ENCODE measurements around the gene RBM19. TPM values are rescaled to one million over a fixed set of nuclear protein-coding genes. Genes with fewer than 3 reads are reported as not detected.

The RBM19 gene
- total RNA-seq, 1 experiment from 2014 or later, result 47.2 TPM

DNA sequence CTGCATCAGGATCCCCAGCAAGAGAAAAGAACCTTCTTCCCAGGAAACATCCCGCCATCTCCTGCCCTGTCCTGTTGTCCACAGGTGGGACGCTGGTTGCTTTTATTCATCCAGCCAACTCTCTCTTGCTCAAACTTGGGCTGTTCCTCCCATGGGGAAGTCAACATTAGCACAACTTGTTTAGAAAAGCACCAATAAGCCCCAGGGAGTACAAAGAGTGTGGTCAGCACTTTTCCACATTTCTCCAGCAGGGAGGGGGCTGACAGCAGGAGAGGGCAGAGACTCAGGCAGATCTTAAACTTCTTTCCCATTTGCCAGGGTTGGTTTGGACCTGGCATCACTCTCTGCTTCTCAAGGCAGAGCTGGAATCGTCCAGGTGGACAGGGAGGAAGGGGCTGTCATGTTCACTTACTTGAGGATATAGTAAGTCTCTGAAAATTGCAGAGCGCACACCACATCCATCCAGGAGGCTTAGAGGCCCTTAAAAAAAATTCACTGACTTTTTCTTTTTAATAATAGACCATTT, 74.9 kb downstream of the RBM19 start:
- CTCF ChIA-PET, result no interaction called here
- no peak overlapping the region for H3K27ac Mint-ChIP-seq (ENCODE audit: unreplicated experiment)
- no TSS peak for BruUV-seq (replicated peaks)

DNA sequence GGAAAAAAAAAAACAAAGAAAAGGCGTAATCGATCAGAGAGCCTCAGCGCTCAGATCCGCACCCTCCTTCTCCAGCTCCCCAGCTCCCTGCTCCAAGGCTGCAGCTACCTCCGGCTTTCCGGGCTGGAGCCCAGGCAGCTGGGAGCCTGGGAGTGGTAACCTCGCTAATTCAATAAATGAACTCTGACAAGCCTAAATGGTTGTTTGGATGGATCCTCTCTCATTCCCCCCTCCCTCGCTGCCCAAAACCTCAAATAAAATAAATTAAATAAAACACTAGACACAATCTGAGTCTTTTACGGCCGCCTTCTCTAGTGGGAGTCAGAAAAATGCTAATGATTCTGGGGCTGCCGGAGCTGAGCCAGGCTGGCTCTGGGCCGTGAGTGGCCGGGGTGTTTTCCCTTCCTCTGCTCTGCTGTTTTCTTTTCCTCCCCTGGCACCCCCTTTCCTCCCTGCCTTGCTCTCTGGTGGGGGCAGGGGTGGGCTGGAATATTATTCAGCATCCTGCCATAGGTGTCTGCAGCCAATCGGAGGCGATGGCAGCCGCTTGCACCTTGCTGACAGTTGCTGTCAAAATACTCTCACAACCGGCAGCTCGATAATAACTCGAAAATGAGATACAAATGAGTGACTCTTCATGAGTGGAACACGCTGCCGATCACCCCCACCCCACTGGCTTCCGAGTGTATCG, 76.1 kb downstream of the RBM19 start:
- no TSS peak for BruUV-seq (replicated peaks)
- H3K36me3 Mint-ChIP-seq (ENCODE audit: insufficient read depth, unreplicated experiment), result no peaks in the 10 kb centered on the region
- H3K9me3 Mint-ChIP-seq (ENCODE audit: low read depth, unreplicated experiment), result no peaks in the 10 kb centered on the region
- no peak for DNase-seq
- CTCF ChIA-PET, result no interaction called here
- H3K27ac Mint-ChIP-seq (ENCODE audit: unreplicated experiment), result no peak overlapping the region
- H3K4me1 Mint-ChIP-seq (ENCODE audit: low read depth, unreplicated experiment), result no peaks in the 10 kb centered on the region
- no peaks in the 10 kb centered on the region for H3K27me3 Mint-ChIP-seq (ENCODE audit: unreplicated experiment)
- no peak overlapping the region for H3K4me3 Mint-ChIP-seq (ENCODE audit: low read depth, unreplicated experiment)
- TF ChIP-seq, protein P1, sequence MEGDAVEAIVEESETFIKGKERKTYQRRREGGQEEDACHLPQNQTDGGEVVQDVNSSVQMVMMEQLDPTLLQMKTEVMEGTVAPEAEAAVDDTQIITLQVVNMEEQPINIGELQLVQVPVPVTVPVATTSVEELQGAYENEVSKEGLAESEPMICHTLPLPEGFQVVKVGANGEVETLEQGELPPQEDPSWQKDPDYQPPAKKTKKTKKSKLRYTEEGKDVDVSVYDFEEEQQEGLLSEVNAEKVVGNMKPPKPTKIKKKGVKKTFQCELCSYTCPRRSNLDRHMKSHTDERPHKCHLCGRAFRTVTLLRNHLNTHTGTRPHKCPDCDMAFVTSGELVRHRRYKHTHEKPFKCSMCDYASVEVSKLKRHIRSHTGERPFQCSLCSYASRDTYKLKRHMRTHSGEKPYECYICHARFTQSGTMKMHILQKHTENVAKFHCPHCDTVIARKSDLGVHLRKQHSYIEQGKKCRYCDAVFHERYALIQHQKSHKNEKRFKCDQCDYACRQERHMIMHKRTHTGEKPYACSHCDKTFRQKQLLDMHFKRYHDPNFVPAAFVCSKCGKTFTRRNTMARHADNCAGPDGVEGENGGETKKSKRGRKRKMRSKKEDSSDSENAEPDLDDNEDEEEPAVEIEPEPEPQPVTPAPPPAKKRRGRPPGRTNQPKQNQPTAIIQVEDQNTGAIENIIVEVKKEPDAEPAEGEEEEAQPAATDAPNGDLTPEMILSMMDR (IDR thresholded peaks at IDR 0.05; ENCODE audit: unreplicated experiment), result no peak
- intact Hi-C loops (cut with micrococcal nuclease; ENCODE audit: unreplicated experiment), result no loop called here

More for the DNA sequence above, 74.9 kb downstream of the RBM19 start:
- Mint-ChIP-seq H3K36me3 (ENCODE audit: insufficient read depth, unreplicated experiment) (no peaks in the 10 kb centered on the region), H3K4me3 (ENCODE audit: low read depth, unreplicated experiment) (no peak overlapping the region), H3K9me3 (ENCODE audit: low read depth, unreplicated experiment) (no peaks in the 10 kb centered on the region), H3K27me3 (ENCODE audit: unreplicated experiment) (no peaks in the 10 kb centered on the region), H3K4me1 (ENCODE audit: low read depth, unreplicated experiment) (no peaks in the 10 kb centered on the region)
- TF ChIP-seq, protein P1 (IDR thresholded peaks at IDR 0.05; ENCODE audit: unreplicated experiment), result no peak
- intact Hi-C loops (cut with micrococcal nuclease; ENCODE audit: unreplicated experiment), result no loop called here
- no peak for DNase-seq

DNA sequence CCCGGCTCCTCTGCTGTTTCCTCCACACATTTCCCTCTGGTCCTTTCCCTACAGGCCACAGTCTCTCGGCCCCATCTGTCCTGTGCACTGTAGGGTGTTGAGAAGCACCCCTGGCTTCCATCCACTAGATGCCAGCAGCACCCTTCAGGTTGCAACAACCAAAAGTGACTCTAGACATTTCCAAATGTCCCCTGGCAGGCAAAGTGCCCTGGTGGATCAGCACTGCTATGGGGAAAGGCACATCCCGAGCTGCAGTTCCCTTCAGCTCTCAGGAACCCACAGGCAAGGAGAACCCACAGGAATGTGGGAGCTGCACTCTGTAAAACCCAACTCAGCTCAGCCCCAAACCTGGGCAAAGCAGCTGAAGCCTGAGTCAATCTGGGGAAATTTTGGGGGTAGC, 77.0 kb downstream of the RBM19 start:
- BruUV-seq (replicated peaks), result no TSS peak
- intact Hi-C loops (cut with micrococcal nuclease; ENCODE audit: unreplicated experiment), result no loop called here
- Mint-ChIP-seq H3K27me3 (ENCODE audit: unreplicated experiment) (no peaks in the 10 kb centered on the region), H3K9me3 (ENCODE audit: low read depth, unreplicated experiment) (no peaks in the 10 kb centered on the region), H3K4me1 (ENCODE audit: low read depth, unreplicated experiment) (no peaks in the 10 kb centered on the region), H3K27ac (ENCODE audit: unreplicated experiment) (no peak overlapping the region), H3K36me3 (ENCODE audit: insufficient read depth, unreplicated experiment) (no peaks in the 10 kb centered on the region), H3K4me3 (ENCODE audit: low read depth, unreplicated experiment) (no peak overlapping the region)
- TF ChIP-seq, protein P1 (IDR thresholded peaks at IDR 0.05; ENCODE audit: unreplicated experiment), result no peak
- no peak for DNase-seq
- CTCF ChIA-PET, result no interaction called here

DNA sequence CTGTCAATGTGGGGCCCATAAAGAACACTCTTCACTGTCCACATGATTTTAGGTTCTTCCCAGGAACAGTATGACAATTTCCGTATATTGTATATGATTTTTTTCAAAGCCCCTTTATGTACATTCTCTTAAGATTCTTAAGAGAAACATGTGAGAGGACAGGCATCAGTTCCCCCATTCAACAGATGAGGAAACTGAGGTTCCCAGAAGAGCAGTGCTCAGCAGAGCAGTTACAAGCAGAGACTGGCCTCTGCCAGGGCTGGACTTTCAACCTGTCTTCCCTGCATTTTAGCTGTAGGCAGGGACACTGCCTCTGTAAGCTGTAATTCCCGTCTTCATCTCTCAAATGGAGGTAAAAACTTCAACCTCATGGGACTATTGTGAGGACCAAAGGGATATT, 77.7 kb downstream of the RBM19 start:
- no peaks in the 10 kb centered on the region for H3K4me1 Mint-ChIP-seq (ENCODE audit: low read depth, unreplicated experiment)
- CTCF ChIA-PET, result no interaction called here
- intact Hi-C loops (cut with micrococcal nuclease; ENCODE audit: unreplicated experiment), result no loop called here
- no peak overlapping the region for H3K4me3 Mint-ChIP-seq (ENCODE audit: low read depth, unreplicated experiment)
- no peaks in the 10 kb centered on the region for H3K36me3 Mint-ChIP-seq (ENCODE audit: insufficient read depth, unreplicated experiment)
- DNase-seq, result no peak
- no peaks in the 10 kb centered on the region for H3K27me3 Mint-ChIP-seq (ENCODE audit: unreplicated experiment)
- H3K9me3 Mint-ChIP-seq (ENCODE audit: low read depth, unreplicated experiment), result no peaks in the 10 kb centered on the region
- no peak overlapping the region for H3K27ac Mint-ChIP-seq (ENCODE audit: unreplicated experiment)
- BruUV-seq (replicated peaks), result no TSS peak
- TF ChIP-seq, protein P1 (IDR thresholded peaks at IDR 0.05; ENCODE audit: unreplicated experiment), result no peak

All from Calu3 (cell line).